Omental fat pad (tissue), 4 donors: ENCODE results near the gene EPHB2. TPM values are rescaled to one million over a fixed set of nuclear protein-coding genes. Genes with fewer than 3 reads are reported as not detected.
"Not testable (repeated sequence)": the region's sequence is repeated elsewhere in the genome, so short reads cannot be mapped to it uniquely, and the experiment has no call there.

Experiments
- ATAC-seq: fragments of 150-250 bp; one replicate; pipeline ENCODE4 v1.9.1; 2016; ENCODE audit warnings: mild to moderate bottlenecking, moderate library complexity; ENCODE audit not compliant: low FRiP score
- DNase-seq: peaks from one replicate; pipeline ENCODE4 v3.0.0-alpha.2; 2019; ENCODE audit warnings: low spot score
- CTCF ChIP-seq, 3 donors: fragments of 450-650 bp; IDR thresholded peaks; one replicate each; pipeline ENCODE4 v1.5.1; 2016 to 2017; ENCODE audit warnings: antibody characterized with exemption in 3 of 3, mild to moderate bottlenecking in 3 of 3, moderate library complexity in 2 of 3
- total RNA-seq, 4 donors: library from RNA; depleted of rRNA; stranded (reverse); fragments of >200 nt; gene quantifications; one replicate each; pipeline ENCODE4 v1.1.0, GENCODE V29; 2016

EPHB2 gene
- total RNA-seq, 4 donors from 2014 or later: 3.5 to 5.5 (median 4.7) TPM

GRCh38 chr1:22830757-22831340 is 120.2 kb downstream of the EPHB2 start:
- TF ChIP-seq CTCF (IDR thresholded peaks at IDR 0.05): no peak
- ATAC-seq (no peak), DNase-seq (no peak)

- DNase-seq (no peak), ATAC-seq (no peak)
- no peak for TF ChIP-seq CTCF (IDR thresholded peaks at IDR 0.05)
Measured at GRCh38 chr1:22831729-22832413, 121.2 kb downstream of the EPHB2 start.

- TF ChIP-seq CTCF (IDR thresholded peaks at IDR 0.05): no peak
- no peak for ATAC-seq
- DNase-seq: no peak
Measured at GRCh38 chr1:22832414-22832786, 121.8 kb downstream of the EPHB2 start.

GRCh38 chr1:22833699-22834098 is 123.1 kb downstream of the EPHB2 start:
- ATAC-seq (no peak), DNase-seq (no peak)
- TF ChIP-seq CTCF (IDR thresholded peaks at IDR 0.05): no peak

GRCh38 chr1:22834420-22834819 is 123.8 kb downstream of the EPHB2 start:
- DNase-seq, ATAC-seq: not testable (repeated sequence)

- DNase-seq: no peak
- no peak for ATAC-seq
- no peak for TF ChIP-seq CTCF (IDR thresholded peaks at IDR 0.05)
Measured at GRCh38 chr1:22835636-22836319, 125.1 kb downstream of the EPHB2 start.

- no peak for ATAC-seq
- TF ChIP-seq CTCF (IDR thresholded peaks at IDR 0.05): no peak
- no peak for DNase-seq
Measured at GRCh38 chr1:22836850-22837249, 126.2 kb downstream of the EPHB2 start.
